CD4-positive, alpha-beta T cell treated with Interleukin-12 subunit alpha and Interleukin-12 subunit beta, for 1 hour (primary cell): ENCODE measurements around the gene TMEM238L.
"Not testable (repeated sequence)": the region's sequence is repeated elsewhere in the genome, so short reads cannot be mapped to it uniquely, and the experiment has no call there.

ENCODE experiments used
- DNase-seq: peaks from one replicate; pipeline ENCODE4 v3.0.0-alpha.2; 2020

Gene TMEM238L

GRCh38 chr17:10803830-10804475, at the start of gene TMEM238L:
Gene TMEM238L, minus strand, starts transcription at chr17:10804099. Its CDS starts 136 bp downstream, at chr17:10803963.
- DNase-seq: no peak

GRCh38 chr17:10846636-10847035, 42.7 kb upstream of the TMEM238L start:
- not testable (repeated sequence) for DNase-seq

GRCh38 chr17:10845388-10845751, 41.5 kb upstream of the TMEM238L start:
- no peak for DNase-seq

- peak; percentile 72 for DNase-seq
These were observed 40.9 kb upstream of the TMEM238L start for GRCh38 chr17:10844621-10845387.

- no peak for DNase-seq
These were observed 39.9 kb upstream of the TMEM238L start for GRCh38 chr17:10843811-10844210.

GRCh38 chr17:10842658-10843057, 38.8 kb upstream of the TMEM238L start:
- no peak for DNase-seq

- no peak for DNase-seq
These were observed 34.8 kb upstream of the TMEM238L start for GRCh38 chr17:10838682-10839081.

- no peak for DNase-seq
These were observed 34.0 kb upstream of the TMEM238L start, which contains the start of gene PIRT for GRCh38 chr17:10837921-10838320. Gene PIRT, minus strand, starts transcription at chr17:10838087. Its CDS starts 12,442 bp downstream, at chr17:10825645.

GRCh38 chr17:10836966-10837590, 33.2 kb upstream of the TMEM238L start:
- DNase-seq: no peak

- DNase-seq: no peak
These were observed 32.2 kb upstream of the TMEM238L start for GRCh38 chr17:10836145-10836544.

- no peak for DNase-seq
These were observed 27.8 kb upstream of the TMEM238L start for GRCh38 chr17:10831696-10832095.

- no peak for DNase-seq
These were observed 24.1 kb upstream of the TMEM238L start for GRCh38 chr17:10827898-10828552.

- DNase-seq: no peak
These were observed 21.0 kb upstream of the TMEM238L start for GRCh38 chr17:10824874-10825273.

- no peak for DNase-seq
These were observed 17.9 kb upstream of the TMEM238L start for GRCh38 chr17:10821770-10822169.

- DNase-seq: no peak
These were observed 17.2 kb upstream of the TMEM238L start for GRCh38 chr17:10821054-10821453.

- no peak for DNase-seq
These were observed 11.4 kb upstream of the TMEM238L start for GRCh38 chr17:10815319-10815718.

- DNase-seq: no peak
These were observed 10.2 kb upstream of the TMEM238L start for GRCh38 chr17:10814075-10814474.

- DNase-seq: no peak
These were observed 8.8 kb upstream of the TMEM238L start for GRCh38 chr17:10812674-10813073.

GRCh38 chr17:10809605-10810004, 5.7 kb upstream of the TMEM238L start:
- no peak for DNase-seq

- DNase-seq: no peak
These were observed 3.8 kb upstream of the TMEM238L start for GRCh38 chr17:10807704-10808128.

GRCh38 chr17:10806545-10807262, 2.8 kb upstream of the TMEM238L start:
- DNase-seq: no peak

GRCh38 chr17:10805911-10806310, 2.0 kb upstream of the TMEM238L start:
- DNase-seq: no peak

- no peak for DNase-seq
These were observed 647 bp upstream of the TMEM238L start for GRCh38 chr17:10804546-10804945.
